Ishikawa (cell line): Measurements from ENCODE around the gene NSD2.

Experiments used
- CEBPB ChIP-seq: IDR thresholded peaks from 2 replicates; pipeline ENCODE4 v1.6.1; 2012
- CREB1 ChIP-seq: IDR thresholded peaks from 2 replicates; pipeline ENCODE4 v1.6.1; 2012; ENCODE audit warnings: low read depth
- EGR1 ChIP-seq: IDR thresholded peaks from 2 replicates; pipeline ENCODE4 v1.6.1; 2012
- EP300 ChIP-seq: IDR thresholded peaks from 2 replicates; pipeline ENCODE4 v1.6.1; 2012; ENCODE audit warnings: borderline replicate concordance
- FOXM1 ChIP-seq: IDR thresholded peaks from 2 replicates; pipeline ENCODE4 v1.6.1; 2012; ENCODE audit warnings: low read depth, borderline replicate concordance
- NFIC ChIP-seq: IDR thresholded peaks from 2 replicates; pipeline ENCODE4 v1.6.1; 2012
- RAD21 ChIP-seq: IDR thresholded peaks from 2 replicates; pipeline ENCODE4 v1.6.1; 2012; ENCODE audit warnings: low read depth
- TAF1 ChIP-seq: IDR thresholded peaks from 2 replicates; pipeline ENCODE4 v1.6.1; 2012; ENCODE audit warnings: low read depth, mild to moderate bottlenecking
- TCF12 ChIP-seq: IDR thresholded peaks from 2 replicates; pipeline ENCODE4 v1.6.1; 2012; ENCODE audit warnings: low read depth
- TEAD4 ChIP-seq: IDR thresholded peaks from 2 replicates; pipeline ENCODE4 v1.6.1; 2012
- YY1 ChIP-seq: IDR thresholded peaks from 2 replicates; pipeline ENCODE4 v1.6.1; 2012; ENCODE audit warnings: low read depth
- ZBTB7A ChIP-seq: IDR thresholded peaks from 2 replicates; pipeline ENCODE4 v1.6.1; 2012; ENCODE audit warnings: low read depth
- TF ChIP-seq, protein P1 (sequence below): IDR thresholded peaks from 2 replicates; pipeline ENCODE4 v1.6.1; 2012
- TF ChIP-seq, protein P2 (sequence below): IDR thresholded peaks from 2 replicates; pipeline ENCODE4 v1.6.1; 2012
- TF ChIP-seq, protein P3 (sequence below): IDR thresholded peaks from 2 replicates; pipeline ENCODE4 v1.6.1; 2012; ENCODE audit warnings: low read depth, mild to moderate bottlenecking

The NSD2 gene

DNA sequence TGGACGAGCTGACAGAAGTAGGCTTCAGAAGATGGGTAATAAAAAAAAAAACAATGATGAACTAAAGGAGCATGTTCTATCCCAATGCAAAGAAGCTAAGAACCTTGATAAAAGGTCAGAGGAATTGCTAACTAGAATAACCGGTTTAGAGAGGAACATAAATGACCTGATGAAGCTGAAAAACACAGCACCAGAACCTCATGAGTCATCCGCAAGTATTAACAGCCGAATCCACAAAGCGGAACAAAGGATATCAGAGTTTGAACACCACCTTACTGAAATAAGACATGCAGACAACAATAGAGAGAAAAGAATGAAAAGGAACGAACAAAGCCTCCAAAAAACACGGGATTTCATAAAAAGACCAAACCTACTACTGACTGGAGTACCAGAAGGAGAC lies 127.1 kb downstream of the NSD2 start:
- TF ChIP-seq ZBTB7A = no peak
- TF ChIP-seq TCF12 = 0 out of 2 replicates have a peak, but pooled peaks have one; percentile 36
- TF ChIP-seq EGR1 = no peak
- TF ChIP-seq YY1 = no peak
- TF ChIP-seq, protein P1, sequence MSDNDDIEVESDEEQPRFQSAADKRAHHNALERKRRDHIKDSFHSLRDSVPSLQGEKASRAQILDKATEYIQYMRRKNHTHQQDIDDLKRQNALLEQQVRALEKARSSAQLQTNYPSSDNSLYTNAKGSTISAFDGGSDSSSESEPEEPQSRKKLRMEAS = no peak
- no peak for TF ChIP-seq TAF1
- no peak for TF ChIP-seq NFIC
- TF ChIP-seq, protein P2, sequence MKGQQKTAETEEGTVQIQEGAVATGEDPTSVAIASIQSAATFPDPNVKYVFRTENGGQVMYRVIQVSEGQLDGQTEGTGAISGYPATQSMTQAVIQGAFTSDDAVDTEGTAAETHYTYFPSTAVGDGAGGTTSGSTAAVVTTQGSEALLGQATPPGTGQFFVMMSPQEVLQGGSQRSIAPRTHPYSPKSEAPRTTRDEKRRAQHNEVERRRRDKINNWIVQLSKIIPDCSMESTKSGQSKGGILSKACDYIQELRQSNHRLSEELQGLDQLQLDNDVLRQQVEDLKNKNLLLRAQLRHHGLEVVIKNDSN = 0 out of 2 replicates have a peak, but pooled peaks have one; percentile 23
- TF ChIP-seq EP300 = peak; percentile 44; the same call in 1 of the 2 replicates
- TF ChIP-seq FOXM1 = no peak
- TF ChIP-seq, protein P3, sequence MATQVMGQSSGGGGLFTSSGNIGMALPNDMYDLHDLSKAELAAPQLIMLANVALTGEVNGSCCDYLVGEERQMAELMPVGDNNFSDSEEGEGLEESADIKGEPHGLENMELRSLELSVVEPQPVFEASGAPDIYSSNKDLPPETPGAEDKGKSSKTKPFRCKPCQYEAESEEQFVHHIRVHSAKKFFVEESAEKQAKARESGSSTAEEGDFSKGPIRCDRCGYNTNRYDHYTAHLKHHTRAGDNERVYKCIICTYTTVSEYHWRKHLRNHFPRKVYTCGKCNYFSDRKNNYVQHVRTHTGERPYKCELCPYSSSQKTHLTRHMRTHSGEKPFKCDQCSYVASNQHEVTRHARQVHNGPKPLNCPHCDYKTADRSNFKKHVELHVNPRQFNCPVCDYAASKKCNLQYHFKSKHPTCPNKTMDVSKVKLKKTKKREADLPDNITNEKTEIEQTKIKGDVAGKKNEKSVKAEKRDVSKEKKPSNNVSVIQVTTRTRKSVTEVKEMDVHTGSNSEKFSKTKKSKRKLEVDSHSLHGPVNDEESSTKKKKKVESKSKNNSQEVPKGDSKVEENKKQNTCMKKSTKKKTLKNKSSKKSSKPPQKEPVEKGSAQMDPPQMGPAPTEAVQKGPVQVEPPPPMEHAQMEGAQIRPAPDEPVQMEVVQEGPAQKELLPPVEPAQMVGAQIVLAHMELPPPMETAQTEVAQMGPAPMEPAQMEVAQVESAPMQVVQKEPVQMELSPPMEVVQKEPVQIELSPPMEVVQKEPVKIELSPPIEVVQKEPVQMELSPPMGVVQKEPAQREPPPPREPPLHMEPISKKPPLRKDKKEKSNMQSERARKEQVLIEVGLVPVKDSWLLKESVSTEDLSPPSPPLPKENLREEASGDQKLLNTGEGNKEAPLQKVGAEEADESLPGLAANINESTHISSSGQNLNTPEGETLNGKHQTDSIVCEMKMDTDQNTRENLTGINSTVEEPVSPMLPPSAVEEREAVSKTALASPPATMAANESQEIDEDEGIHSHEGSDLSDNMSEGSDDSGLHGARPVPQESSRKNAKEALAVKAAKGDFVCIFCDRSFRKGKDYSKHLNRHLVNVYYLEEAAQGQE = no peak
- peak; percentile 49; the same call in 1 of the 2 replicates for TF ChIP-seq TEAD4
- TF ChIP-seq CREB1 = no peak
- TF ChIP-seq CEBPB = 0 out of 2 replicates have a peak, but pooled peaks have one; percentile 6
- TF ChIP-seq RAD21 = peak; percentile 26

DNA sequence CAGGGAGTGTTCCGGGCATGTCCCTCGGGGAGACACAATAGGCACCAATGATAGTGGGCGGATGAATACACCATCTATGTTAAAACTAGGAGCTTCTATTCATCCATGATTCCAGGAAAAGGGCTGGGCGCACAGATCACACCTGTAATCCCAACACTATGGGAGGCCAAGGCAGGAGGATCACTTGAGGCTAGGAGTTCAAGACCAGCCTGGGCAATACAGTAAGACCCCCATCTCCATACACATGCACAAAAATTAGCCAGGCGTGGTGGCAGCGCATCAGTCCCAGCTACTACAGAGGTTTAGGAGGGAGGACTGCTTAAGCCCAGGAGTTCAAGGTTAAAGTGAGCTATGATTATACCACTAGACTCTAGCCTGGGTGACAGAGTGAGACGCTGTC lies 135.2 kb downstream of the NSD2 start:
- TF ChIP-seq TAF1 (no peak), CEBPB (no peak), EP300 (no peak), NFIC (no peak), CREB1 (no peak), ZBTB7A (no peak), RAD21 (no peak), TEAD4 (no peak)
- TF ChIP-seq, protein P2 = no peak
- TF ChIP-seq, protein P3 = no peak

DNA sequence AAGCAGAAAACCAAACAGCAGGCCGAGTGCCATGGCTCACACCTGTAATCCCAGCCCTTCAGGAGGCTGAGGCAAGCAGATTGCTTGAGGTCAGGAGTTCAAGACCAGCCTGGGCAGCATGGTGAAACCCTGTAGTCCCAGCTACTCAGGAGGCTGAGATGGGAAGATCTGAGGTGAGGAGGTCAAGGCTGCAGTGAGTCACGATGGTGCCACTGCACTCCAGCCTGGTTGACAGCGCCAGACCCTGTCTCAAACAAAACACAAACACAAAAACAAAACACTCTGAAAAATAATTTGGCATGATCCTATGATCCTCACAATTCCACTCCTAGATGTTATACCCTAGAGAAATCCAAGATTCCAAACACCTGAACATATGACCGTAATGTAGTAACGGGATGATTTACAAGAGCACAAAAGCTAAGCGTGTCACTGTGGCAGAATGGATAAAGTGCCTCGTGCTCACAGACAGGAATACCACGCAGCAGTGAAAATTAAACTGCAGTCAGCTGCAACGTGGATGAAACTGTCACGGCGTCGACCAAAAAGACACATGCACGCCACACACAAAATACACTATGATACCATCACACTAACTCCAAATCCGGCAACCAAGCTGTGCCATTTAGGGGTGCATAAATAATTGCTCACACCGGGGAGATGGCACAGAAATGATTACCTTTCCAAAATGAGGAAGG lies 135.9 kb downstream of the NSD2 start:
- no peak for TF ChIP-seq TAF1
- TF ChIP-seq EGR1 = no peak
- TF ChIP-seq CEBPB = no peak

DNA sequence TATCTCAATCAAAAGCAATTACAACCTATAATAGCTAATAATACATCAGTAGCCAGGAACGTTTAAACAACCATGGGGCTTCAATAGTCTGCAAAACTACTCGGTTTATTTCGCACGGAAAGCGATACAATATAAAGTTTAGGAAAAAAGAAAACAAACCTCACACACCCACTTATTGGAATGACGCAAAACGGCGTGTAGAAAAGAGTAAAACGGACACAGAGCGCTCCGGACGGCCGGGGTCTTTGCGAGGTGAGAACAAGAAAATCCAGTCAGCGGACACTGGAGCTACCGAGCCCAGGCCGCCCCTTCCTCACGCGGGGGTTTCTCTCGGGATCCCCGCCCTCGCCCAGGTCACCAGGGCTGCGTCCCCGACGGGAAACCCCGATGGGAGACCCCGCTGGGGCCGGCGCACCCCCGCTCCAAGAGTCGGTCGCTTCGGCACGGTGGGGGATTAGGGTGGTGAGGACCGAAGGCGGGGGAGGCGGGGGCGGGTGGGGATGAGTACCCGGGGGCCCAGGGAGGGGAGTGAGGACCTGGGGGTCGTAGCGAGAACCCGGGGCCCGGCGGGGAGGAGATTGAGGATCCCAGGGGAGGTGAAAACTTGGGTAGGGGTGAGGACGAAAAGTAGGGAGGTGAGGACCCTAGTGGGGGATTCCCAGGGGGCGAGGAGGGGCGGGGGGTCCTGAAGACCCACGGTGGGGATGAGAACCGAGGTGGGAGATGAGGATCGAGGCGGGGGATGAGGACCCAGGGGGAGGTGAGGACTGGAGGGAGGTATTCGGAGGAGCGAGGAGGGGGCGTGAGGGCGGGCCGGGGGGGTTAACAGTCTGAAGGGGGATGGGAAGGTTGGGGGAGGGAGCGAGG lies 136.8 kb downstream of the NSD2 start:
- TF ChIP-seq CEBPB (no peak), TCF12 (no peak), RAD21 (no peak), EP300 (no peak), NFIC (no peak), YY1 (no peak), CREB1 (no peak), FOXM1 (no peak), EGR1 (no peak), ZBTB7A (no peak; the same call in 1 of the 2 replicates), TAF1 (no peak), TEAD4 (no peak)
- TF ChIP-seq, protein P3 = no peak
- TF ChIP-seq, protein P1 = no peak
- TF ChIP-seq, protein P2 = no peak
